SK-N-MC (cell line): Measurements from ENCODE around the gene ANO3.

Source experiments
- EZH2 ChIP-seq: fragments of 200-600 bp; sonication (generic); IDR thresholded peaks from one replicate; pipeline ENCODE4 v1.6.1; 2017; ENCODE audit warnings: antibody characterized with exemption
- FOXP2 ChIP-seq: optimal IDR thresholded peaks from 2 replicates; pipeline ENCODE3; 2011; ENCODE audit warnings: mild to moderate bottlenecking, moderate library complexity; ENCODE audit not compliant: insufficient read depth; ENCODE audit errors: extremely low read length, control extremely low read depth
- POLR2AphosphoS5 ChIP-seq: IDR thresholded peaks from 2 replicates; pipeline ENCODE4 v1.6.1; 2012; ENCODE audit warnings: mild to moderate bottlenecking, low read depth, low read length, borderline replicate concordance

DNA sequence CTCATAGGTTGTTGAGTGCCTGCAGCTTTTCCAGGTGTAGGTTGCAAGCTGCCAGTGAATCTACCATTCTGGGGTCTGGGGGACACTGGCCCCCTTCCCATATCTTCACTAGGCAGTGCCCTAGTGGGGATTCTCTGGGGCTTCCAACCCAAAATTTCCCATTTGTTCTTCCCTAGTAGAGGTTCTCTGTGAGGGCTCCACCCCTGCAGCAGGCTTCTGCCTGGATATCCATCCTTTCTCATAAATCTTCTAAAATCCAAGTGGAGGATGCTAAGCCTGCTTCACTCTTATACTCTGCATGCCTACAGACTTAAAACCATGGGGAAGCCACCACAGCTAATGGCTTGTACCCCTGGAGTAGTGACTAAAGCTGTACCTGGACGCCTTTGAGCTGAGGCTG is 33.4 kb downstream of the ANO3 start:
- no peak for TF ChIP-seq POLR2AphosphoS5
- TF ChIP-seq EZH2, result no peak
- no peak for TF ChIP-seq FOXP2
